ENCODE data around the gene STEAP1B.

GRCh38 chr7:22438994-22439393 is 61.0 kb downstream of the STEAP1B start:
- no peak for TF ChIP-seq CTCF (IDR thresholded peaks at IDR 0.05 in 2 of 3, conservative IDR thresholded peaks at IDR 0.05 in 1 of 3; ENCODE audit: borderline replicate concordance in 1 of 3, insufficient read depth in 1 of 3, low read depth in 2 of 3, low read length in 2 of 3)
- TF ChIP-seq SP1 (IDR thresholded peaks at IDR 0.05; ENCODE audit: low read depth): no peak
- no peak for TF ChIP-seq POLR2AphosphoS5 (IDR thresholded peaks at IDR 0.05; ENCODE audit: low read depth, low read length)
- no peak for TF ChIP-seq EZH2 (IDR thresholded peaks at IDR 0.05)
- TF ChIP-seq ZFX (IDR thresholded peaks at IDR 0.05): no peak
- TF ChIP-seq YY1 (IDR thresholded peaks at IDR 0.05; ENCODE audit: extremely low read depth, insufficient replicate concordance, low read depth, low read length): no peak
- TF ChIP-seq ELF1 (IDR thresholded peaks at IDR 0.05; ENCODE audit: borderline replicate concordance, low read depth): no peak
- no peak for TF ChIP-seq MAX (IDR thresholded peaks at IDR 0.05)
- TF ChIP-seq POLR2A (IDR thresholded peaks at IDR 0.05; ENCODE audit: borderline replicate concordance, extremely low read depth, insufficient read depth, insufficient read length): no peak
- no peak for TF ChIP-seq EZH2phosphoT487 (IDR thresholded peaks at IDR 0.05; ENCODE audit: borderline replicate concordance)

Measured in HCT116 (cell line).